Gastrocnemius medialis (tissue), 4 donors: Measurements from ENCODE around the gene TNFSF12. TPM values are rescaled to one million over a fixed set of nuclear protein-coding genes. Genes with fewer than 3 reads are reported as not detected.

Source experiments
- ATAC-seq, 2 donors: fragments of 150-250 bp; one replicate each; pipeline ENCODE4 v1.9.1; 2016
- DNase-seq, 2 donors: peaks; one replicate each; pipeline ENCODE4 v3.0.0-alpha.2; 2019
- H3K27ac ChIP-seq, 4 donors: fragments of 200-600 bp; sonication (generic); 1 replicate in 1 of 4; 2 replicates in 3 of 4; pipeline ENCODE4 v1.5.1; 2016 to 2018; ENCODE audit warnings: mild to moderate bottlenecking in 2 of 4, moderate library complexity in 1 of 4
- H3K27me3 ChIP-seq, 3 donors: fragments of 200-600 bp; sonication (generic) in 2 of 3; 1 replicate in 1 of 3; 2 replicates in 2 of 3; pipeline versions ENCODE4 v1.5.1 to v1.6.0; 2016 to 2019; ENCODE audit warnings: mild to moderate bottlenecking in 1 of 3, moderate library complexity in 1 of 3
- H3K36me3 ChIP-seq, 2 donors: fragments of 200-600 bp; sonication (generic) in 1 of 2; one replicate each; pipeline ENCODE4 v1.5.1; 2017 to 2018
- H3K4me1 ChIP-seq, 2 donors: fragments of 200-600 bp; sonication (generic) in 1 of 2; one replicate each; pipeline ENCODE4 v1.5.1; 2016 to 2017; ENCODE audit warnings: mild to moderate bottlenecking in 2 of 2
- H3K4me3 ChIP-seq, 4 donors: fragments of 200-600 bp; sonication (generic) in 3 of 4; 1 replicate in 1 of 4; 2 replicates in 3 of 4; pipeline ENCODE4 v1.5.1; 2016 to 2019; ENCODE audit warnings: mild to moderate bottlenecking in 2 of 4
- H3K9me3 ChIP-seq, 3 donors: fragments of 200-600 bp; sonication (generic) in 2 of 3; 1 replicate in 1 of 3; 2 replicates in 2 of 3; pipeline ENCODE4 v1.5.1; 2016 to 2019
- CTCF ChIP-seq, 5 experiments: fragments of 450-650 bp in 3 of 5; fragments of 200-600 bp in 2 of 5; sonication (generic) in 2 of 5; IDR thresholded peaks in 4 of 5; conservative IDR thresholded peaks in 1 of 5; 1 replicate in 4 of 5; 2 replicates in 1 of 5; pipeline ENCODE4 v1.5.1; 2016 to 2019; ENCODE audit warnings: antibody characterized with exemption in 5 of 5, mild to moderate bottlenecking in 3 of 5, moderate library complexity in 3 of 5
- POLR2A ChIP-seq, 2 donors: fragments of 450-650 bp; IDR thresholded peaks; one replicate each; pipeline ENCODE4 v1.6.1; 2017; ENCODE audit warnings: antibody characterized with exemption in 2 of 2, mild to moderate bottlenecking in 2 of 2, moderate library complexity in 2 of 2
- in situ Hi-C, 4 donors: fragments of 200-750 bp; cut with MboI; loops; one replicate each; pipeline versions ENCODE4 v1.15.0 to v1.8.0; 2017; ENCODE audit warnings: low sequenced_read_pairs in 4 of 4
- intact Hi-C: fragments of 100-400 bp; cut with DNase I; formaldehyde crosslinking; loops from one replicate; pipeline ENCODE4 v1.15.1; 2023; ENCODE audit warnings: low total_unique reads
- total RNA-seq, 4 donors: library from RNA; depleted of rRNA; stranded (reverse); fragments of >200 nt; gene quantifications; one replicate each; pipeline versions ENCODE4 v1.1.0 to v1.2.3, GENCODE V29; 2016

The TNFSF12 gene
- total RNA-seq, 4 donors from 2014 or later, result 7.9 to 26.1 (median 16.9) TPM

GRCh38 chr17:7559320-7560171 is 10.7 kb downstream of the TNFSF12 start:
- ATAC-seq (no peak), DNase-seq (no peak)
- Histone ChIP-seq H3K9me3 (no peaks in the 10 kb centered on the region), H3K36me3 (peaks cover 0 to 17% of the 10 kb centered on the region in 2 donors), H3K4me1 (peaks cover 48 to 62% of the 10 kb centered on the region in 2 donors), H3K27ac (peak overlapping the region; percentile 93 to 96 (median 96)), H3K27me3 (no peaks in the 10 kb centered on the region), H3K4me3 (peak overlapping the region; percentile 16 to 95 (median 47))
- intact Hi-C loops (loop anchor here (2.0 to 5.0 kb wide), 6 partner anchors 29 to 283 kb away; partner anchors contain the start of genes CHRNB1, FXR2, NEURL4 and TMEM256), in situ Hi-C loops (loop anchor here in 1 of 4 donors (10.0 to 25.0 kb wide), 3 partner anchors 55 to 215 kb away; partner anchors contain the start of genes CHRNB1, FGF11, SPEM2 and SPEM3)
- no peak for TF ChIP-seq CTCF (IDR thresholded peaks at IDR 0.05 in 4 of 5, conservative IDR thresholded peaks at IDR 0.05 in 1 of 5)
- no peak for TF ChIP-seq POLR2A (IDR thresholded peaks at IDR 0.05)

GRCh38 chr17:7560172-7561027 is 11.5 kb downstream of the TNFSF12 start:
- TF ChIP-seq CTCF (IDR thresholded peaks at IDR 0.05 in 4 of 5, conservative IDR thresholded peaks at IDR 0.05 in 1 of 5) (peak; percentile 34 to 69 (median 54)), POLR2A (IDR thresholded peaks at IDR 0.05) (no peak)
- H3K36me3 ChIP-seq, result peaks cover 0 to 26% of the 10 kb centered on the region in 2 donors
- H3K4me3 ChIP-seq, result peak overlapping the region; percentile 87 to 95 (median 88)
- ATAC-seq, result peak in 1 of 2 donors; percentile 45
- intact Hi-C loops (loop anchor here (1.0 to 5.0 kb wide), 13 partner anchors 12 to 282 kb away; partner anchors contain the start of genes CHRNB1, FXR2, KCTD11 and NEURL4), in situ Hi-C loops (loop anchor here in 1 of 4 donors (10.0 to 25.0 kb wide), 2 partner anchors 123 to 216 kb away; partner anchors contain the start of genes CHRNB1, FGF11, SPEM2 and SPEM3)
- H3K4me1 ChIP-seq, result peaks cover 48 to 62% of the 10 kb centered on the region in 2 donors
- no peaks in the 10 kb centered on the region for H3K27me3 ChIP-seq
- H3K9me3 ChIP-seq, result no peaks in the 10 kb centered on the region
- H3K27ac ChIP-seq, result peak overlapping the region; percentile 93 to 96 (median 96)
- peak in 1 of 2 donors; percentile 65 for DNase-seq

GRCh38 chr17:7561028-7561575 is 12.2 kb downstream of the TNFSF12 start:
- peaks cover 48 to 62% of the 10 kb centered on the region in 2 donors for H3K4me1 ChIP-seq
- peak overlapping the region; percentile 93 to 96 (median 96) for H3K27ac ChIP-seq
- H3K27me3 ChIP-seq, result no peaks in the 10 kb centered on the region
- no peaks in the 10 kb centered on the region for H3K9me3 ChIP-seq
- in situ Hi-C loops (loop anchor here in 1 of 4 donors (10.0 to 25.0 kb wide), 2 partner anchors 124 to 216 kb away; partner anchors contain the start of genes CHRNB1, FGF11, SPEM2 and SPEM3), intact Hi-C loops (loop anchor here (1.0 to 5.0 kb wide), 13 partner anchors 11 to 281 kb away; partner anchors contain the start of genes CHRNB1, FXR2, KCTD11 and NEURL4)
- TF ChIP-seq CTCF (IDR thresholded peaks at IDR 0.05 in 4 of 5, conservative IDR thresholded peaks at IDR 0.05 in 1 of 5) (peak; percentile 90 to 91 (median 90)), POLR2A (IDR thresholded peaks at IDR 0.05) (no peak)
- peak overlapping the region; percentile 87 to 95 (median 88) for H3K4me3 ChIP-seq
- DNase-seq (peak; percentile 87 to 93), ATAC-seq (peak; percentile 83)
- peaks cover 0 to 33% of the 10 kb centered on the region in 2 donors for H3K36me3 ChIP-seq
